ENCODE data around the gene ASB18.
A peak's percentile ranks its signal among the peaks of the same experiment; 100 is the strongest.

- TF ChIP-seq EZH2phosphoT487 (IDR thresholded peaks at IDR 0.05; ENCODE audit: insufficient read depth, low read depth), result no peak
- TF ChIP-seq EZH2 (IDR thresholded peaks at IDR 0.05; ENCODE audit: insufficient read depth, poor library complexity, severe bottlenecking), result peak; percentile 94
Measured at GRCh38 chr2:236179236-236180075, 84.8 kb downstream of the ASB18 start.

Measured in GM23248 (cell line).